GM12865 (cell line): ENCODE measurements around the gene FAM83F.

Experiments used
- DNase-seq: peaks from one replicate; pipeline ENCODE4 v3.0.0; 2010; ENCODE audit warnings: low read depth
- H3K4me3 ChIP-seq: 2 replicates; pipeline ENCODE4 v1.5.1; 2011; ENCODE audit warnings: mild to moderate bottlenecking, low read depth, low read length, control low read depth
- TF ChIP-seq, protein P1 (sequence below): IDR thresholded peaks from 2 replicates; pipeline ENCODE4 v1.5.1; 2011; ENCODE audit warnings: low read length, control low read depth, low read depth, inconsistent platforms; ENCODE audit not compliant: insufficient read depth; ENCODE audit errors: missing control alignments

The FAM83F gene

DNA sequence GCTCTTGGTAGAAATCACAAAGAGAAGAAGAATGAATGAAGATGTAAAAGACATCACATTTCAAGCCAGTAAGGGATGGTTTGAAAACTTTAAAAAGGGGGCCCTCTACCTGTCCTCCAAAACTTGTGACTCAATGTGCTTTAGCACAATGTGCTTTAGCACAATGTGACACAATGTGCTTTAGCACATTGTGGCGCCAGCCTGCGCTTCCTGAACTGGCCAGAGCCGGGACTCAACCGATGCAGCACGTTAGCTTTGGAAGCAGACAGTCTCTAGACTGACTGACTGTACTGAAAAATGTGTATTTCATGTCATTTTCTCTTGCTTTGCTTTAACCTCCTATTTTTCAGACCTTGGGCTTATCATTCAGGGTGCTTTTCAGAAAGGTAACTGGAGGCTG, 63.5 kb downstream of the FAM83F start:
- no peak overlapping the region for H3K4me3 ChIP-seq
- TF ChIP-seq, protein P1, sequence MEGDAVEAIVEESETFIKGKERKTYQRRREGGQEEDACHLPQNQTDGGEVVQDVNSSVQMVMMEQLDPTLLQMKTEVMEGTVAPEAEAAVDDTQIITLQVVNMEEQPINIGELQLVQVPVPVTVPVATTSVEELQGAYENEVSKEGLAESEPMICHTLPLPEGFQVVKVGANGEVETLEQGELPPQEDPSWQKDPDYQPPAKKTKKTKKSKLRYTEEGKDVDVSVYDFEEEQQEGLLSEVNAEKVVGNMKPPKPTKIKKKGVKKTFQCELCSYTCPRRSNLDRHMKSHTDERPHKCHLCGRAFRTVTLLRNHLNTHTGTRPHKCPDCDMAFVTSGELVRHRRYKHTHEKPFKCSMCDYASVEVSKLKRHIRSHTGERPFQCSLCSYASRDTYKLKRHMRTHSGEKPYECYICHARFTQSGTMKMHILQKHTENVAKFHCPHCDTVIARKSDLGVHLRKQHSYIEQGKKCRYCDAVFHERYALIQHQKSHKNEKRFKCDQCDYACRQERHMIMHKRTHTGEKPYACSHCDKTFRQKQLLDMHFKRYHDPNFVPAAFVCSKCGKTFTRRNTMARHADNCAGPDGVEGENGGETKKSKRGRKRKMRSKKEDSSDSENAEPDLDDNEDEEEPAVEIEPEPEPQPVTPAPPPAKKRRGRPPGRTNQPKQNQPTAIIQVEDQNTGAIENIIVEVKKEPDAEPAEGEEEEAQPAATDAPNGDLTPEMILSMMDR: no peak
- no peak for DNase-seq

DNA sequence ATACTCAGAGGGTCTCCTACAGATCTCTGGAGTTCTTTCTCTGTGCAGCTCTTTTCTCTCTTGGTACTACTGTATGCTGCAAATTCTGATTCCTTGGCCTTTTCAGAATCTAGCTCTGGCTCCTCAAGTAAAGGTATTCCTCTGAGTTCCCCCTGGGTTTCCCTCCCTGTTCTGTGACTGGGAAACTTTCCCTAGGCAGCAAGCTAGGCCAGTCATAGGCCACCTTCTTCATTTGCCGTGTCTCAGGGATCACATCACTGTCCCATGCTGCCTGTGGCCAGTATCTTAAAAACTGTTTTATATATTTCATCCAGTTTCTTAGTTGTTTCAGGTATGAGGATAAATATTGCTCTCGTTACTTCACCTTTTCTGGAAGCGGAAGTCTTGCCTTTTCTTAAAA, 71.2 kb downstream of the FAM83F start:
- TF ChIP-seq, protein P1: no peak
- DNase-seq: no peak
- H3K4me3 ChIP-seq: no peak overlapping the region

DNA sequence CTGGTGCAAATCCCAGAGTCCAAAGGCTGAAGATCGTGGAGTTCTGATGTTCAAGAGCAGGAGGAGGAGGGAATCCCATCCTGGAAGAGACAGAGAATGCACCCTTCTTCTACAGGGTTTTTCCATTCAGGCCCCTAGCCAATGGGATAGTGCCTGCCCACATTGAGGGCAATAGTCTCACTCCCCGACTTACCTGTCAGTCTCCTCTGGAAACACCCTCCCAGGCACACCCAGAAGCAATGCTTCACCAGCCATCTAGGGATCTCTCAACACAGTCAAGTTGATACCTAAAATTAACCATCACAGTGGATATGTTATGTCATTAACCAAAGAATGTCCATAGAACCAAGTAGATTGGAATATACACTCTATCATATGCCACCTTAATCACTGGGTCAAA, 72.9 kb downstream of the FAM83F start:
- H3K4me3 ChIP-seq: no peak overlapping the region
- no peak for DNase-seq
- TF ChIP-seq, protein P1: no peak

DNA sequence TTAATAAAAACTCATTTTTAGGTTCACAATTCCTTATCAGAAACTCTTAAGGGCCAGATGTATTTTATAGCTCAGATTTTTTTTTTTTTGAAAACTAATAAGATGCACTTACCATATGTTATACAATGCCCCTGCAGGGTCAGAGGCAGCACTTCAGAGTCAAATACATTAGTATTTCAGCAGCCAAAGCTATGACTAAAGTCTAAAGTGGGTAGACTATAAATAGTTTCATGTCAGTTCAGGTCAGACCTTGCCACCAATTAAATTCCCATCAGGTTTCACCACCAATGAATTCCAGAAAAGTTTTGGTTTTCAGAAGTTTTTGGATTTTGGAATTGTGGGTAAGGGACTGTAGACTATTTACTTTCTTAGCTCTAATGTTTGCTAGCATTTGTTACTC, 75.9 kb downstream of the FAM83F start:
- peak; percentile 30 for DNase-seq
- H3K4me3 ChIP-seq: no peak overlapping the region
- TF ChIP-seq, protein P1: no peak

DNA sequence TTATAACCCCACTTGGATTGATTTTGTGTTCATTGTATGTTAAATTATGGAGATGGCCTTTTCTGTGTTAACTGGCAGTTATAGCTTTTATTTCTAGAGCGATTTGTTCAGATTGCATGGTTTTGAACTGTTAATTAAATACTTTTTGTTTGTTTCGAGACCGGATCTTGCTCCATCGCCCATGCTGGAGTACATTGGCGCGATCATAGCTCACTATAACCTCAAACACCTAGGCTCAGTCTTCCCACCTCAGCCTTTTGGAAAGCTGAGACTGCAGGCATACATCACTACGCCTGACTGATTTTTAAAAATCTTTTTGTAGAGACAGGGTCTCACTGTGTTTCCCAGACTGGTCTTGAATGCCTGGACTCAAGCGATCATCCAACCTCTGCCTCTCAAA, 77.0 kb downstream of the FAM83F start:
- no peak overlapping the region for H3K4me3 ChIP-seq
- no peak for DNase-seq
- TF ChIP-seq, protein P1: no peak

DNA sequence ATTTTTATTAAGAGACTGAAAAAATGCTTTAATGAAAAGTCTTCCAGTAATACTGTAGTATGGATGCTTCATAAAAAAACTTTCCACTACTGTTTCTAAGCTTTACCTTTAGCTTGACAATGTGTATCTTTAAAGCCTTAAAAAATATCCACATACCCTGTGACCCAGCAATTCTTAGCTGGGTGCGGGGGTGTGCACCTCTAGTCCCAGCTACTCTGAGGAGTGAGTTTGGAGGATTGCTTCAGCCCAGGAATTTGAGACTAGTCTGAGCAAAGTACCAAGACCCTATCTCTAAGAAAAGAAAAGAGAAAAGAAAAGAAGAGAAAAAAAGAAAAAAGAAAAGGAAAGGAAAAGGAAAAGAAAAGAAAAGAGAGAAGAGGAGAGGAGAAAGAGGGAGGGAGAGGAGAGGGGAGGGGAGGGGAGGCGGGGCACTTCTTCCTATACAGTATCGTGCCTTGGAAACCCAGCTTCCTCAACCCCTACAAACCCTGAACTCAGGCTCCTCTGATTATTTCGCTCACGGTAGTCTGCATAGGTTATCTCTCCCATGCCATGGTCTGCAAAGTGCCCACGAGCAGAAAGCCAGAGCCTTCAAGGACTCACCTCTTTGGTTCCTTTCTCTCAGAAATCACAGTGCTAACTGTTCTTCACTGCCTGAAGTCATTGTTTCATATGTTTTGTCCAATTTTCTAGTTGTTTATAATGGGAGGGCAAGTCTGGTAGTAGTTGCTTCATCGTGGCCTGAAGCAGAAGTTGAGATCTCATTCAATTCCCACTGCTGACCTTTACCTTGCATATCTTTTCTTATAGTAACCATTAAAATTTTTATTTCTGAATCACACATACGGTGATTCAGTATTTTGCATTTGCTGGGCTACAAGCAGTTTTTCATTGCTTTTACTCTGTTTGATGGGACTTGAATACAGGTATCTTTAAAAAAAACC, 82.2 kb downstream of the FAM83F start:
- no peak overlapping the region for H3K4me3 ChIP-seq
- no peak for DNase-seq
- TF ChIP-seq, protein P1: no peak

DNA sequence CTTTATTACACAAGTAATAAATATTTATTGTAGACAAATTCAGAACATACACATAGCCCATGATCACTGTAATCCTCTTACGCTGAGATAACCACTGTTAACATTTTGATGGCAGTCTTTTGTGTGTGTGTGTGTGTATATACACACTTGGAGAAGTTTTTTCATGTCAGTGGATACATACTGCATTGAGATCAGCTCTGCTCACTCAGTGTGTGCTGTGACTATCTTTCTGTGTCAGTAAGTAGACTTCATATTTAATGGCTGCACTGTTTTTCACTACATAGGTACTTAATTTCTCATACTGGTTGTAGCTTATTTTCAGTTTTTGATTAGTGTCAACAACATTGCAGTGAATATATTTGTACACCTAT, 82.9 kb downstream of the FAM83F start:
- TF ChIP-seq, protein P1: no peak
- DNase-seq: no peak
- no peak overlapping the region for H3K4me3 ChIP-seq
